Gastroesophageal sphincter (tissue), 4 donors: Measurements from ENCODE around the gene BCL2L12. TPM values are rescaled to one million over a fixed set of nuclear protein-coding genes. Genes with fewer than 3 reads are reported as not detected.
A peak's percentile ranks its signal among the peaks of the same experiment; 100 is the strongest.
"Not testable (repeated sequence)": the region's sequence is repeated elsewhere in the genome, so short reads cannot be mapped to it uniquely, and the experiment has no call there.

Experiments
- ATAC-seq: fragments of 150-250 bp; one replicate; pipeline ENCODE4 v1.9.1; 2016; ENCODE audit warnings: mild to moderate bottlenecking, moderate library complexity
- H3K27ac ChIP-seq, 4 donors: fragments of 200-600 bp; sonication (generic) in 3 of 4; 1 replicate in 3 of 4; 2 replicates in 1 of 4; pipeline ENCODE4 v1.5.1; 2016 to 2019
- H3K27me3 ChIP-seq: fragments of 200-600 bp; sonication (generic); one replicate; pipeline ENCODE4 v1.5.1; 2019
- H3K36me3 ChIP-seq, 2 donors: fragments of 200-600 bp; sonication (generic); one replicate each; pipeline ENCODE4 v1.5.1; 2019; ENCODE audit warnings: control low read depth in 1 of 2
- H3K4me1 ChIP-seq, 3 donors: fragments of 200-600 bp; sonication (generic); 1 replicate in 2 of 3; 2 replicates in 1 of 3; pipeline ENCODE4 v1.5.1; 2016 to 2019; ENCODE audit warnings: control low read depth in 2 of 3
- H3K4me3 ChIP-seq, 2 donors: fragments of 200-600 bp; sonication (generic); one replicate each; pipeline ENCODE4 v1.5.1; 2019; ENCODE audit warnings: mild to moderate bottlenecking in 1 of 2, moderate library complexity in 1 of 2
- H3K9me3 ChIP-seq, 3 donors: fragments of 200-600 bp; sonication (generic); one replicate each; pipeline ENCODE4 v1.5.1; 2017 to 2019; ENCODE audit warnings: control low read depth in 2 of 3
- CTCF ChIP-seq, 4 experiments: fragments of 200-600 bp in 2 of 4; fragments of 450-650 bp in 2 of 4; sonication (generic) in 1 of 4; IDR thresholded peaks; one replicate each; pipeline ENCODE4 v1.5.1; 2017 to 2019; ENCODE audit warnings: antibody characterized with exemption in 4 of 4, mild to moderate bottlenecking in 2 of 4, moderate library complexity in 2 of 4
- EP300 ChIP-seq: sonication (generic); formaldehyde crosslinking; IDR thresholded peaks from one replicate; pipeline ENCODE4 v1.6.1; 2017; ENCODE audit warnings: antibody characterized with exemption, mild to moderate bottlenecking
- POLR2A ChIP-seq, 2 donors: fragments of 450-650 bp; IDR thresholded peaks; one replicate each; pipeline ENCODE4 v1.6.1; 2017; ENCODE audit warnings: antibody characterized with exemption in 2 of 2, mild to moderate bottlenecking in 2 of 2, moderate library complexity in 1 of 2
- POLR2AphosphoS5 ChIP-seq: sonication (generic); formaldehyde crosslinking; IDR thresholded peaks from one replicate; pipeline ENCODE4 v1.6.1; 2017; ENCODE audit warnings: antibody characterized with exemption
- WGBS, 2 donors: methylation state at CpG; one replicate each; pipeline ENCODE4 v1.1.5; 2018; ENCODE audit warnings: low coverage in 1 of 2; 5-methylcytosine and 5-hydroxymethylcytosine counted together
- total RNA-seq, 4 donors: library from RNA; depleted of rRNA; stranded (reverse); fragments of >200 nt; gene quantifications; one replicate each; pipeline ENCODE4 v1.1.0, GENCODE V29; 2016

The BCL2L12 gene
- total RNA-seq, 4 donors from 2014 or later = 3.3 to 7.9 (median 6.4) TPM

GRCh38 chr19:49626226-49626625 lies 39.5 kb upstream of the BCL2L12 start:
- H3K4me1 ChIP-seq = peaks cover 0 to 18% (median 8%) of the 10 kb centered on the region in 3 donors
- no peak for ATAC-seq
- WGBS, 2 donors = 77% methylated on average over 8 of the region's 11 CpGs; no CpG with 5 or more reads in 1 of the 2 donors
- H3K36me3 ChIP-seq = peaks cover 0 to 50% of the 10 kb centered on the region in 2 donors
- TF ChIP-seq EP300 (no peak), POLR2AphosphoS5 (no peak), CTCF (IDR thresholded peaks at IDR 0.05) (no peak), POLR2A (IDR thresholded peaks at IDR 0.05) (no peak)
- H3K4me3 ChIP-seq = no peak overlapping the region
- no peaks in the 10 kb centered on the region for H3K9me3 ChIP-seq
- H3K27me3 ChIP-seq = no peaks in the 10 kb centered on the region
- no peak overlapping the region for H3K27ac ChIP-seq

- no peaks in the 10 kb centered on the region for H3K9me3 ChIP-seq
- TF ChIP-seq POLR2AphosphoS5 (no peak), POLR2A (IDR thresholded peaks at IDR 0.05) (no peak), CTCF (IDR thresholded peaks at IDR 0.05) (no peak), EP300 (no peak)
- H3K36me3 ChIP-seq = peaks cover 0 to 32% of the 10 kb centered on the region in 2 donors
- H3K4me3 ChIP-seq = no peak overlapping the region
- ATAC-seq = no peak
- H3K4me1 ChIP-seq = peaks cover 0 to 26% (median 10%) of the 10 kb centered on the region in 3 donors
- 40 to 70% methylated on average over 1 to 3 of the region's 9 CpGs for WGBS, 2 donors
- peak overlapping the region in 2 of 4 donors; percentile 2 to 17 for H3K27ac ChIP-seq
- H3K27me3 ChIP-seq = no peaks in the 10 kb centered on the region
These were observed 36.1 kb upstream of the BCL2L12 start for GRCh38 chr19:49629659-49630058.

GRCh38 chr19:49631014-49631588 lies 34.6 kb upstream of the BCL2L12 start:
- H3K27me3 ChIP-seq = no peaks in the 10 kb centered on the region
- H3K9me3 ChIP-seq = no peaks in the 10 kb centered on the region
- no peak for TF ChIP-seq POLR2A (IDR thresholded peaks at IDR 0.05)
- no peak for TF ChIP-seq POLR2AphosphoS5
- no peak for TF ChIP-seq CTCF (IDR thresholded peaks at IDR 0.05)
- no peak for TF ChIP-seq EP300
- ATAC-seq = peak; percentile 34
- H3K36me3 ChIP-seq = peaks cover 0 to 32% of the 10 kb centered on the region in 2 donors
- no peak overlapping the region for H3K4me3 ChIP-seq
- WGBS, 2 donors = 19% methylated on average over 4 of the region's 9 CpGs; no CpG with 5 or more reads in 1 of the 2 donors
- H3K27ac ChIP-seq = peak overlapping the region in 2 of 4 donors; percentile 42 to 51
- H3K4me1 ChIP-seq = peaks cover 0 to 37% (median 10%) of the 10 kb centered on the region in 3 donors

- Histone ChIP-seq H3K9me3 (no peaks in the 10 kb centered on the region), H3K27ac (peak overlapping the region in 1 of 4 donors; percentile 10), H3K27me3 (no peaks in the 10 kb centered on the region), H3K36me3 (peaks cover 0 to 32% of the 10 kb centered on the region in 2 donors), H3K4me1 (peaks cover 0 to 43% (median 10%) of the 10 kb centered on the region in 3 donors), H3K4me3 (no peak overlapping the region)
- 58 to 90% methylated on average over 2 to 5 of the region's 19 CpGs for WGBS, 2 donors
- TF ChIP-seq POLR2A (IDR thresholded peaks at IDR 0.05) = no peak
- ATAC-seq = no peak
These were observed 34.0 kb upstream of the BCL2L12 start for GRCh38 chr19:49631610-49632192.

- no peaks in the 10 kb centered on the region for H3K27me3 ChIP-seq
- H3K9me3 ChIP-seq = no peaks in the 10 kb centered on the region
- 96 to 100% methylated on average over 3 to 4 of the region's 5 CpGs for WGBS, 2 donors
- no peak overlapping the region for H3K27ac ChIP-seq
- no peak for ATAC-seq
- peaks cover 0 to 26% of the 10 kb centered on the region in 2 donors for H3K36me3 ChIP-seq
- no peak overlapping the region for H3K4me3 ChIP-seq
- no peak for TF ChIP-seq POLR2AphosphoS5
- TF ChIP-seq CTCF (IDR thresholded peaks at IDR 0.05) = no peak
- TF ChIP-seq EP300 = no peak
- TF ChIP-seq POLR2A (IDR thresholded peaks at IDR 0.05) = no peak
- peaks cover 0 to 51% (median 13%) of the 10 kb centered on the region in 3 donors for H3K4me1 ChIP-seq
These were observed 33.2 kb upstream of the BCL2L12 start for GRCh38 chr19:49632576-49632975.

GRCh38 chr19:49633273-49633672 lies 32.5 kb upstream of the BCL2L12 start:
- H3K4me1 ChIP-seq = peaks cover 0 to 58% (median 18%) of the 10 kb centered on the region in 3 donors
- 93% methylated on average over 5 of the region's 9 CpGs; no CpG with 5 or more reads in 1 of the 2 donors for WGBS, 2 donors
- ATAC-seq, H3K27me3 ChIP-seq, H3K9me3 ChIP-seq, H3K27ac ChIP-seq, H3K4me3 ChIP-seq: not testable (repeated sequence)
- H3K36me3 ChIP-seq = peaks cover 0 to 23% of the 10 kb centered on the region in 2 donors
